KMS-11 (cell line): ENCODE data around the gene ATP6V1B1.

ENCODE experiments used
- H2AFZ ChIP-seq: fragments of 200-600 bp; sonication (generic); 2 replicates; pipeline ENCODE4 v1.6.1; 2016; ENCODE audit warnings: antibody characterized with exemption, mixed run types, low read depth
- H3K27ac ChIP-seq: fragments of 200-600 bp; sonication (generic); 2 replicates; pipeline ENCODE4 v1.6.1; 2016; ENCODE audit warnings: mild to moderate bottlenecking, mixed run types
- H3K27me3 ChIP-seq: fragments of 200-600 bp; sonication (generic); 2 replicates; pipeline ENCODE4 v1.6.1; 2017; ENCODE audit warnings: mild to moderate bottlenecking, low read depth, mixed run types, moderate library complexity; ENCODE audit not compliant: insufficient read depth
- H3K36me3 ChIP-seq: fragments of 200-600 bp; sonication (generic); 2 replicates; pipeline ENCODE4 v1.6.1; 2017; ENCODE audit warnings: mild to moderate bottlenecking, mixed run types; ENCODE audit not compliant: insufficient read depth
- H3K4me1 ChIP-seq: fragments of 200-600 bp; sonication (generic); 2 replicates; pipeline ENCODE4 v1.6.1; 2016; ENCODE audit warnings: mild to moderate bottlenecking, low read depth, mixed run types; ENCODE audit not compliant: poor library complexity, severe bottlenecking
- H3K4me2 ChIP-seq: fragments of 200-600 bp; sonication (generic); 2 replicates; pipeline ENCODE4 v1.7.0; 2016; ENCODE audit warnings: mild to moderate bottlenecking, mixed run types
- H3K4me3 ChIP-seq: fragments of 200-600 bp; sonication (generic); IDR thresholded peaks from 2 replicates; pipeline ENCODE4 v1.6.1; 2017; ENCODE audit warnings: low read depth, low read length, mixed read lengths; ENCODE audit not compliant: insufficient read depth
- H3K79me2 ChIP-seq: fragments of 200-600 bp; sonication (generic); 2 replicates; pipeline ENCODE4 v1.6.1; 2016; ENCODE audit warnings: low read depth, mixed run types; ENCODE audit not compliant: insufficient read depth
- H3K9ac ChIP-seq: fragments of 200-600 bp; sonication (generic); 2 replicates; pipeline ENCODE4 v1.6.1; 2016; ENCODE audit warnings: mild to moderate bottlenecking, mixed run types
- H4K20me1 ChIP-seq: fragments of 200-600 bp; sonication (generic); 2 replicates; pipeline ENCODE4 v1.6.1; 2016; ENCODE audit warnings: mild to moderate bottlenecking, mixed run types; ENCODE audit not compliant: insufficient read depth
- TF ChIP-seq, protein P1 (sequence below): fragments of 200-600 bp; sonication (generic); conservative IDR thresholded peaks from 2 replicates; pipeline ENCODE4 v1.6.1; 2017; ENCODE audit warnings: low read depth, mild to moderate bottlenecking, antibody characterized with exemption, low read length, moderate library complexity, mixed read lengths

ATP6V1B1 gene

DNA sequence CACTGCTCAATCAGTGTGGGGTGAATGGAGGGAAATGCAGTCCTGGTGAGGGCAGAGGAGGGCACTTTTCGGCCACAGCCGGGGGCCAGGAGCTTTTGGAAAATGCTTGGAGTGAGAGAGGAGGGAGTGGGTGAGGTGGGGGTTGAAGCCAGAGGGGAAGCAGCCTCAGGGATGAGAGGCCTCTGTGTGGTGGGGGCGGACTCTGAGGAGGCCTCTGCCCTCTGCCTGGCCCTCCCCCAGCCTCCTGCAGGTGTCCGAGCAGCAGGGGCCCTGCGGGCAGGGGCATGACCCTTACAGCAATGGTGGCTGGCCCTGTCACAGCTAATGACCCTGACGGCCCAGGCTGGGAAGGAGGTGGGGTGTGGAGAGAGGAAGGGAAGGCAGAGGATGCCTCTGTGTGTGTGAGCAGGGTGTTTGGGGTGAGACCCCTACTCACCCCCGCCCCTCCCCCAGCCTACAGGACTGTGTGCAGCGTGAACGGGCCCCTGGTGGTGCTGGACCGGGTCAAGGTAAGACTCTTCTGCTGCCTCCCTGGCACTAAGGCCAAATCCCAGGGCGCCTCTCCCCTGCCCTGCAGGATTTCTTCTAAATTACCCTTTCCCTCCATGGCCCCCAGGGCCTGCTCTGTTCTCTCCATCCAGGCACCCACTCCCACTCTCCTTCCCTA, 7.6 kb downstream of the ATP6V1B1 start:
- TF ChIP-seq, protein P1, sequence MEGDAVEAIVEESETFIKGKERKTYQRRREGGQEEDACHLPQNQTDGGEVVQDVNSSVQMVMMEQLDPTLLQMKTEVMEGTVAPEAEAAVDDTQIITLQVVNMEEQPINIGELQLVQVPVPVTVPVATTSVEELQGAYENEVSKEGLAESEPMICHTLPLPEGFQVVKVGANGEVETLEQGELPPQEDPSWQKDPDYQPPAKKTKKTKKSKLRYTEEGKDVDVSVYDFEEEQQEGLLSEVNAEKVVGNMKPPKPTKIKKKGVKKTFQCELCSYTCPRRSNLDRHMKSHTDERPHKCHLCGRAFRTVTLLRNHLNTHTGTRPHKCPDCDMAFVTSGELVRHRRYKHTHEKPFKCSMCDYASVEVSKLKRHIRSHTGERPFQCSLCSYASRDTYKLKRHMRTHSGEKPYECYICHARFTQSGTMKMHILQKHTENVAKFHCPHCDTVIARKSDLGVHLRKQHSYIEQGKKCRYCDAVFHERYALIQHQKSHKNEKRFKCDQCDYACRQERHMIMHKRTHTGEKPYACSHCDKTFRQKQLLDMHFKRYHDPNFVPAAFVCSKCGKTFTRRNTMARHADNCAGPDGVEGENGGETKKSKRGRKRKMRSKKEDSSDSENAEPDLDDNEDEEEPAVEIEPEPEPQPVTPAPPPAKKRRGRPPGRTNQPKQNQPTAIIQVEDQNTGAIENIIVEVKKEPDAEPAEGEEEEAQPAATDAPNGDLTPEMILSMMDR, result no peak
- no peak overlapping the region for H2AFZ ChIP-seq
- H3K79me2 ChIP-seq, result no peaks in the 10 kb centered on the region
- H3K27me3 ChIP-seq, result no peaks in the 10 kb centered on the region
- H3K4me2 ChIP-seq, result no peak overlapping the region
- H4K20me1 ChIP-seq, result no peaks in the 10 kb centered on the region
- H3K4me1 ChIP-seq, result peaks cover 12% of the 10 kb centered on the region
- H3K4me3 ChIP-seq, result no peak overlapping the region
- H3K9ac ChIP-seq, result no peak overlapping the region
- no peak overlapping the region for H3K27ac ChIP-seq
- H3K36me3 ChIP-seq, result no peaks in the 10 kb centered on the region

DNA sequence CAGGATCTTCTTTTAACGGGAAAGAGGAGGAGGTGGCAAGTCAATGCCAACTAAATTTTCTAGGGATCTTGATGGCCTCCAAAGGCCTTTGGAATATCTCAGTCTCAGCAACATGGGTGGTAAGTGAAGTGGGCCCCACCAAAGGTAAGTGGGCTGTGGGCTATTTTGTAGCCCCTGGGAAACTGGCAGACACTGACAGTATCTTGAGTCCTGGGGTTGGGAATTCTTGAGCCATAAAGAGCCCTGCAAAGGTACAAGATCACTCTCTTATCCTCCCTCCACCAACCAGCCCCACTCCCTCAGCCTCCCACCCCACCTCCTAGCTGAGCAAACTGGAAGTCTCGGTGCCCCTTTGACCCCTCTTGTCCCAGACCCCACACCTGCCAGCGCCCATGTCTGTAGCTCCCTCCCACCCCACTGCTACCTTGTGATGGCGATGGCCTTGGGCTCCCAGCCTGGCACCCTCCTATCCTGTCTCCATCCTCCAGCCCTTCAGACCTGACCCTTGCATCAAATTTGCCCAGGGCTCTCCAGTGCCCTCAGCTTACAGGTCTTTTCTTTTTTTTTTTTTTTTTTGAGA, 8.5 kb downstream of the ATP6V1B1 start:
- no peak overlapping the region for H3K4me2 ChIP-seq
- peaks cover 18% of the 10 kb centered on the region for H3K4me1 ChIP-seq
- no peak overlapping the region for H3K4me3 ChIP-seq
- no peak overlapping the region for H3K9ac ChIP-seq
- H2AFZ ChIP-seq, result no peak overlapping the region
- H3K27me3 ChIP-seq, result no peaks in the 10 kb centered on the region
- no peaks in the 10 kb centered on the region for H3K36me3 ChIP-seq
- TF ChIP-seq, protein P1, result no peak
- no peaks in the 10 kb centered on the region for H4K20me1 ChIP-seq
- H3K79me2 ChIP-seq, result no peaks in the 10 kb centered on the region
- no peak overlapping the region for H3K27ac ChIP-seq

DNA sequence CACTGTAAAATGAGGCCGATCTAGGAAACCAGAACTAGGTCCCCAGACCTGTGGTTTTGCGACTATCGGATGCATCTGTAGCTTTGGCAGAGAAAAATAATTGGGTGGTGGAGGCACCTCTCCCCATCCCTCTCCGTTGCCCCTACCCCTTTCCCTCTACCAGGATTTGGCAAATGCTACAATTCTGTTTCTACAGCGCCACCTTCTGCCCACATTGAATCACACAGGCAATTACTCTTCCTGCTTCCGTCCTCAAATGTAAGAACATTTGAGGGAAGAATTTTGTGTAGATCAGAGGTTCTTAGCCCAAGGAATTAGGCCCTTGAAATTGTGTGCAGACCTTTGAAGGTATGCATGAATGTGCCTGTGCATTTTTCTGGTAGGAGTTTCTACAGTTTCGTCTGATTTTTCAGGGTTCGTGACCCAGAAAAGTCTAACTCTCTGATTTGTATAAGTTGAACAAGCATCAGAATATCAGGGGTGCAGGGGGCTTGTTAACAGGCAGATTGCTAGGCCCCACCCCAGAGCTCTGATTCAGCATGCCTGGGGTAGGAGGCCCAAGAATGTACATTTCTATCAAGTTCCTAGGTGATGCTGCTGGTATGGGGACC, 11.2 kb downstream of the ATP6V1B1 start:
- Histone ChIP-seq H3K27ac (no peak overlapping the region), H3K4me3 (peak overlapping the region; percentile 38)

DNA sequence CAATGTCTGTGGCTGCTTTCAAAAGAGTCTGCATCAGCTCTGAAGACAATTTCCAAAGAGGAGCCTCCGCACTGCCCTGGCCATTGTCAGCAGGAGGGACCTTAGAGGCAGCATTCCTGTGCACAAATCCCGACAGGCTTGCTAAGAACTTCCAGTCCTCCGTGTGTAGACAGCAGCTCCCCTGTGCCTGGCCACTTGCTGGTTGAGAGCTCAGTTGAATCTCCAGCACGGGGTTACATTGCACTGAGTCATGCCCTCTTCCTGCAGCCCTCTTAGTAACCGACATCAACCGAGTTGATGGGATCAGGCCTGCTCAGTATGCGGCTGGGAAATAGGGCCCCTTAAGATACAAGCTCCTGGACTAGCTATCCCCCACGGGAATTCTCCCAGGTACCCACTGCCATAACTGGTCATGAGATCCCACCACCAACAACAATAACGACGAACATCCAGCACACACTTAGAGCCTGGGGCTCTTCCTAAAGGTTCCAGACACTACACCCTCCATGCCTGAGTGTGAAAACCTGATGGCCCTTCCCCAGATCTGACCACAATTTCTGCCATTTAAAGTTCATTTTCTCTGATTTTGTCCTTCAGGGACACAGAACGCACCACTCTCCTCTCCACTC, 12.0 kb downstream of the ATP6V1B1 start:
- no peak overlapping the region for H3K4me3 ChIP-seq

More for the DNA sequence above, 11.2 kb downstream of the ATP6V1B1 start:
- H3K27me3 ChIP-seq, result no peaks in the 10 kb centered on the region
- H3K4me2 ChIP-seq, result peak overlapping the region; percentile 21
- no peak overlapping the region for H3K9ac ChIP-seq
- peaks cover 18% of the 10 kb centered on the region for H3K4me1 ChIP-seq
- no peaks in the 10 kb centered on the region for H3K79me2 ChIP-seq
- no peaks in the 10 kb centered on the region for H3K36me3 ChIP-seq
- H4K20me1 ChIP-seq, result no peaks in the 10 kb centered on the region
- H2AFZ ChIP-seq, result peak overlapping the region; percentile 90
- TF ChIP-seq, protein P1, result peak; percentile 96

More for the DNA sequence above, 12.0 kb downstream of the ATP6V1B1 start:
- H3K4me2 ChIP-seq, result peak overlapping the region; percentile 71
- no peaks in the 10 kb centered on the region for H3K79me2 ChIP-seq
- H3K9ac ChIP-seq, result peak overlapping the region; percentile 40; the same call in 1 of the 2 replicates
- H3K27ac ChIP-seq, result no peak overlapping the region
- no peaks in the 10 kb centered on the region for H4K20me1 ChIP-seq
- H3K27me3 ChIP-seq, result no peaks in the 10 kb centered on the region
- TF ChIP-seq, protein P1, result no peak
- H2AFZ ChIP-seq, result peak overlapping the region; percentile 90
- peaks cover 18% of the 10 kb centered on the region for H3K4me1 ChIP-seq
- no peaks in the 10 kb centered on the region for H3K36me3 ChIP-seq
